ENCODE data around the gene ESR1.

The ESR1 gene

DNA sequence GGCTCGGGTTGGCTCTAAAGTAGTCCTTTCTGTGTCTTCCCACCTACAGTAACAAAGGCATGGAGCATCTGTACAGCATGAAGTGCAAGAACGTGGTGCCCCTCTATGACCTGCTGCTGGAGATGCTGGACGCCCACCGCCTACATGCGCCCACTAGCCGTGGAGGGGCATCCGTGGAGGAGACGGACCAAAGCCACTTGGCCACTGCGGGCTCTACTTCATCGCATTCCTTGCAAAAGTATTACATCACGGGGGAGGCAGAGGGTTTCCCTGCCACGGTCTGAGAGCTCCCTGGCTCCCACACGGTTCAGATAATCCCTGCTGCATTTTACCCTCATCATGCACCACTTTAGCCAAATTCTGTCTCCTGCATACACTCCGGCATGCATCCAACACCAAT, 291.2 kb downstream of the ESR1 start:
- Histone ChIP-seq H3K79me2 (ENCODE audit: low read length) (no peaks in the 10 kb centered on the region), H3K9me3 (replicated peaks; ENCODE audit: insufficient read depth, low read length) (no peaks in the 10 kb centered on the region), H3K4me2 (ENCODE audit: low read depth, low read length) (no peak overlapping the region), H3K4me3 (ENCODE audit: low read length) (no peak overlapping the region), H2AFZ (ENCODE audit: low read length) (no peak overlapping the region), H3K27ac (ENCODE audit: low read length) (no peak overlapping the region), H3K9ac (ENCODE audit: low read length) (no peak overlapping the region), H3K9me2 (replicated peaks; ENCODE audit: insufficient read depth, low read length) (no peaks in the 10 kb centered on the region), H3K27me3 (replicated peaks; ENCODE audit: insufficient read depth, low read length) (no peaks in the 10 kb centered on the region), H4K20me1 (ENCODE audit: insufficient read depth, low read length) (no peaks in the 10 kb centered on the region), H3K36me3 (replicated peaks; ENCODE audit: insufficient read depth, low read length) (no peaks in the 10 kb centered on the region), H3F3A (ENCODE audit: insufficient read depth, low read length) (no peaks in the 10 kb centered on the region), H3K4me1 (ENCODE audit: low read length) (no peaks in the 10 kb centered on the region)
- no peak for DNase-seq
- TF ChIP-seq, protein P1, sequence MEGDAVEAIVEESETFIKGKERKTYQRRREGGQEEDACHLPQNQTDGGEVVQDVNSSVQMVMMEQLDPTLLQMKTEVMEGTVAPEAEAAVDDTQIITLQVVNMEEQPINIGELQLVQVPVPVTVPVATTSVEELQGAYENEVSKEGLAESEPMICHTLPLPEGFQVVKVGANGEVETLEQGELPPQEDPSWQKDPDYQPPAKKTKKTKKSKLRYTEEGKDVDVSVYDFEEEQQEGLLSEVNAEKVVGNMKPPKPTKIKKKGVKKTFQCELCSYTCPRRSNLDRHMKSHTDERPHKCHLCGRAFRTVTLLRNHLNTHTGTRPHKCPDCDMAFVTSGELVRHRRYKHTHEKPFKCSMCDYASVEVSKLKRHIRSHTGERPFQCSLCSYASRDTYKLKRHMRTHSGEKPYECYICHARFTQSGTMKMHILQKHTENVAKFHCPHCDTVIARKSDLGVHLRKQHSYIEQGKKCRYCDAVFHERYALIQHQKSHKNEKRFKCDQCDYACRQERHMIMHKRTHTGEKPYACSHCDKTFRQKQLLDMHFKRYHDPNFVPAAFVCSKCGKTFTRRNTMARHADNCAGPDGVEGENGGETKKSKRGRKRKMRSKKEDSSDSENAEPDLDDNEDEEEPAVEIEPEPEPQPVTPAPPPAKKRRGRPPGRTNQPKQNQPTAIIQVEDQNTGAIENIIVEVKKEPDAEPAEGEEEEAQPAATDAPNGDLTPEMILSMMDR (IDR thresholded peaks at IDR 0.05; ENCODE audit: low read length) = no peak
- TF ChIP-seq EZH2phosphoT487 (IDR thresholded peaks at IDR 0.05; ENCODE audit: low read length) = no peak
- TF ChIP-seq EZH2 (optimal IDR thresholded peaks at IDR 0.05; ENCODE audit: low read depth, low read length) = no peak

DNA sequence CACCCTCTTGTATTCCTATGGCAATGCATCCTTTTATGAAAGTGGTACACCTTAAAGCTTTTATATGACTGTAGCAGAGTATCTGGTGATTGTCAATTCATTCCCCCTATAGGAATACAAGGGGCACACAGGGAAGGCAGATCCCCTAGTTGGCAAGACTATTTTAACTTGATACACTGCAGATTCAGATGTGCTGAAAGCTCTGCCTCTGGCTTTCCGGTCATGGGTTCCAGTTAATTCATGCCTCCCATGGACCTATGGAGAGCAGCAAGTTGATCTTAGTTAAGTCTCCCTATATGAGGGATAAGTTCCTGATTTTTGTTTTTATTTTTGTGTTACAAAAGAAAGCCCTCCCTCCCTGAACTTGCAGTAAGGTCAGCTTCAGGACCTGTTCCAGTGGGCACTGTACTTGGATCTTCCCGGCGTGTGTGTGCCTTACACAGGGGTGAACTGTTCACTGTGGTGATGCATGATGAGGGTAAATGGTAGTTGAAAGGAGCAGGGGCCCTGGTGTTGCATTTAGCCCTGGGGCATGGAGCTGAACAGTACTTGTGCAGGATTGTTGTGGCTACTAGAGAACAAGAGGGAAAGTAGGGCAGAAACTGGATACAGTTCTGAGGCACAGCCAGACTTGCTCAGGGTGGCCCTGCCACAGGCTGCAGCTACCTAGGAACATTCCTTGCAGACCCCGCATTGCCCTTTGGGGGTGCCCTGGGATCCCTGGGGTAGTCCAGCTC, 292.1 kb downstream of the ESR1 start:
- no peaks in the 10 kb centered on the region for H4K20me1 ChIP-seq (ENCODE audit: insufficient read depth, low read length)
- no peaks in the 10 kb centered on the region for H3K79me2 ChIP-seq (ENCODE audit: low read length)
- no peaks in the 10 kb centered on the region for H3K9me3 ChIP-seq (replicated peaks; ENCODE audit: insufficient read depth, low read length)
- no peaks in the 10 kb centered on the region for H3K9me2 ChIP-seq (replicated peaks; ENCODE audit: insufficient read depth, low read length)
- H3K9ac ChIP-seq (ENCODE audit: low read length) = no peak overlapping the region
- H3K27ac ChIP-seq (ENCODE audit: low read length) = no peak overlapping the region
- H3K4me3 ChIP-seq (ENCODE audit: low read length) = no peak overlapping the region
- no peaks in the 10 kb centered on the region for H3K4me1 ChIP-seq (ENCODE audit: low read length)
- no peaks in the 10 kb centered on the region for H3K27me3 ChIP-seq (replicated peaks; ENCODE audit: insufficient read depth, low read length)
- no peak for DNase-seq
- H2AFZ ChIP-seq (ENCODE audit: low read length) = no peak overlapping the region
- H3F3A ChIP-seq (ENCODE audit: insufficient read depth, low read length) = no peaks in the 10 kb centered on the region
- TF ChIP-seq EZH2phosphoT487 (IDR thresholded peaks at IDR 0.05; ENCODE audit: low read length) = no peak
- TF ChIP-seq EZH2 (optimal IDR thresholded peaks at IDR 0.05; ENCODE audit: low read depth, low read length) = no peak
- no peak overlapping the region for H3K4me2 ChIP-seq (ENCODE audit: low read depth, low read length)
- no peaks in the 10 kb centered on the region for H3K36me3 ChIP-seq (replicated peaks; ENCODE audit: insufficient read depth, low read length)

DNA sequence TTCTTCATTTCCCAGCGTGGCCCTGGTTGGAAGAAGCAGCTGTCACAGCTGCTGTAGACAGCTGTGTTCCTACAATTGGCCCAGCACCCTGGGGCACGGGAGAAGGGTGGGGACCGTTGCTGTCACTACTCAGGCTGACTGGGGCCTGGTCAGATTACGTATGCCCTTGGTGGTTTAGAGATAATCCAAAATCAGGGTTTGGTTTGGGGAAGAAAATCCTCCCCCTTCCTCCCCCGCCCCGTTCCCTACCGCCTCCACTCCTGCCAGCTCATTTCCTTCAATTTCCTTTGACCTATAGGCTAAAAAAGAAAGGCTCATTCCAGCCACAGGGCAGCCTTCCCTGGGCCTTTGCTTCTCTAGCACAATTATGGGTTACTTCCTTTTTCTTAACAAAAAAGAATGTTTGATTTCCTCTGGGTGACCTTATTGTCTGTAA, 292.7 kb downstream of the ESR1 start:
- no peaks in the 10 kb centered on the region for H3K9me3 ChIP-seq (replicated peaks; ENCODE audit: insufficient read depth, low read length)
- no peaks in the 10 kb centered on the region for H3K79me2 ChIP-seq (ENCODE audit: low read length)
- no peak overlapping the region for H3K4me3 ChIP-seq (ENCODE audit: low read length)
- DNase-seq = no peak
- H3K9me2 ChIP-seq (replicated peaks; ENCODE audit: insufficient read depth, low read length) = no peaks in the 10 kb centered on the region
- H3K9ac ChIP-seq (ENCODE audit: low read length) = no peak overlapping the region
- H3K4me1 ChIP-seq (ENCODE audit: low read length) = no peaks in the 10 kb centered on the region
- H2AFZ ChIP-seq (ENCODE audit: low read length) = no peak overlapping the region
- H3F3A ChIP-seq (ENCODE audit: insufficient read depth, low read length) = no peaks in the 10 kb centered on the region
- TF ChIP-seq EZH2 (optimal IDR thresholded peaks at IDR 0.05; ENCODE audit: low read depth, low read length) (no peak), EZH2phosphoT487 (IDR thresholded peaks at IDR 0.05; ENCODE audit: low read length) (no peak)
- TF ChIP-seq, protein P1 (IDR thresholded peaks at IDR 0.05; ENCODE audit: low read length) = no peak
- H3K27ac ChIP-seq (ENCODE audit: low read length) = no peak overlapping the region
- no peaks in the 10 kb centered on the region for H3K36me3 ChIP-seq (replicated peaks; ENCODE audit: insufficient read depth, low read length)
- H3K27me3 ChIP-seq (replicated peaks; ENCODE audit: insufficient read depth, low read length) = no peaks in the 10 kb centered on the region
- no peaks in the 10 kb centered on the region for H4K20me1 ChIP-seq (ENCODE audit: insufficient read depth, low read length)
- no peak overlapping the region for H3K4me2 ChIP-seq (ENCODE audit: low read depth, low read length)

DNA sequence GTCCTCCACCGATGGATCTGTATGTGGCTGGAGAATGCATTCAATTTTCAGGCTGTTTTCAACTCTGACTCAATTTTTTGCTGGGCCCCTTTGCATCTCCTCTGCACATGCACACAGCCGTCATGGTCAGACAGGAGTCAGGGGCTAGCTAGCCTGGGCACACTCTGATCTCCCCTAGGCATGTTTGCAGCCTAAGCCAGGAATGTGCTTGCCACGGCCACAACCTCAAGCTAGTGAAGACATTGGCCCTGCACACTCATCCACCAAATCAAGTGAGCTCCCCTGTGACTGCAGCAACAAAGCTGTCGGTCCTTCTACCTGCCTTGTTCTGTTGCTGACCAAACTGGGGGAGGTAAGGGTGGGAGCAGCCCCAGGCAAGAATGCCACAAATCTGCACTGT, 300.5 kb downstream of the ESR1 start:
- Histone ChIP-seq H3K4me1 (ENCODE audit: low read length) (no peaks in the 10 kb centered on the region), H3F3A (ENCODE audit: insufficient read depth, low read length) (no peaks in the 10 kb centered on the region), H3K9ac (ENCODE audit: low read length) (no peak overlapping the region), H3K27ac (ENCODE audit: low read length) (no peak overlapping the region), H3K4me3 (ENCODE audit: low read length) (no peak overlapping the region), H3K27me3 (replicated peaks; ENCODE audit: insufficient read depth, low read length) (no peaks in the 10 kb centered on the region), H3K79me2 (ENCODE audit: low read length) (no peaks in the 10 kb centered on the region), H3K4me2 (ENCODE audit: low read depth, low read length) (no peak overlapping the region), H3K9me3 (replicated peaks; ENCODE audit: insufficient read depth, low read length) (no peaks in the 10 kb centered on the region), H3K9me2 (replicated peaks; ENCODE audit: insufficient read depth, low read length) (no peaks in the 10 kb centered on the region), H4K20me1 (ENCODE audit: insufficient read depth, low read length) (no peaks in the 10 kb centered on the region), H3K36me3 (replicated peaks; ENCODE audit: insufficient read depth, low read length) (no peaks in the 10 kb centered on the region), H2AFZ (ENCODE audit: low read length) (no peak overlapping the region)
- TF ChIP-seq EZH2phosphoT487 (IDR thresholded peaks at IDR 0.05; ENCODE audit: low read length) (no peak), EZH2 (optimal IDR thresholded peaks at IDR 0.05; ENCODE audit: low read depth, low read length) (no peak)
- TF ChIP-seq, protein P1 (IDR thresholded peaks at IDR 0.05; ENCODE audit: low read length) = no peak
- DNase-seq = no peak

All from MM.1S (cell line).